Smooth muscle cell (in vitro differentiated cells): ENCODE data around the gene TOGARAM2. TPM values are rescaled to one million over a fixed set of nuclear protein-coding genes. Genes with fewer than 3 reads are reported as not detected.

ENCODE experiments used
- DNase-seq: peaks from one replicate; lab custom pipeline; 2025; ENCODE audit not compliant: unreplicated experiment; lab: John Stamatoyannopoulos, UW
- H2AFZ ChIP-seq: fragments of 200-600 bp; sonication (generic); 2 replicates; pipeline ENCODE4 v1.6.0; 2016; ENCODE audit warnings: antibody characterized with exemption, low read depth, mild to moderate bottlenecking
- H3F3A ChIP-seq: fragments of 200-600 bp; sonication (generic); 2 replicates; pipeline ENCODE4 v1.6.0; 2017; ENCODE audit warnings: antibody characterized with exemption, low read depth
- H3K27ac ChIP-seq: fragments of 200-600 bp; sonication (generic); 2 replicates; pipeline ENCODE4 v1.5.1; 2016; ENCODE audit warnings: low read depth, mild to moderate bottlenecking
- H3K27me3 ChIP-seq: fragments of 200-600 bp; sonication (generic); 2 replicates; pipeline ENCODE4 v1.6.1; 2016; ENCODE audit warnings: low read depth, mild to moderate bottlenecking
- H3K36me3 ChIP-seq: fragments of 200-600 bp; sonication (generic); 2 replicates; pipeline ENCODE4 v1.5.1; 2016; ENCODE audit warnings: low read depth
- H3K4me1 ChIP-seq: fragments of 200-600 bp; sonication (generic); 2 replicates; pipeline ENCODE4 v1.5.1; 2016; ENCODE audit warnings: low read depth
- H3K4me2 ChIP-seq: fragments of 200-600 bp; sonication (generic); 2 replicates; pipeline ENCODE4 v1.6.0; 2016; ENCODE audit warnings: mild to moderate bottlenecking
- H3K4me3 ChIP-seq: fragments of 200-600 bp; sonication (generic); 2 replicates; pipeline ENCODE4 v1.5.1; 2016; ENCODE audit warnings: mild to moderate bottlenecking
- H3K79me2 ChIP-seq: fragments of 200-600 bp; sonication (generic); 2 replicates; pipeline ENCODE4 v1.6.0; 2016; ENCODE audit warnings: low read depth, mild to moderate bottlenecking
- H3K9ac ChIP-seq: fragments of 200-600 bp; sonication (generic); 2 replicates; pipeline ENCODE4 v1.6.0; 2016; ENCODE audit warnings: low read depth
- H3K9me3 ChIP-seq: fragments of 200-600 bp; sonication (generic); replicated peaks from 2 replicates; pipeline ENCODE4 v1.5.1; 2016; ENCODE audit warnings: low read depth
- H4K20me1 ChIP-seq: fragments of 200-600 bp; sonication (generic); 2 replicates; pipeline ENCODE4 v1.6.0; 2016; ENCODE audit warnings: low read depth
- CTCF ChIP-seq: fragments of 200-600 bp; sonication (generic); IDR thresholded peaks from 2 replicates; pipeline ENCODE4 v1.5.1; 2017; ENCODE audit warnings: borderline replicate concordance, mild to moderate bottlenecking, antibody characterized with exemption; ENCODE audit not compliant: insufficient read depth, poor library complexity, severe bottlenecking
- WGBS: methylation state at CpG from one replicate; pipeline ENCODE4 v1.1.7; 2016; ENCODE audit warnings: low lambda C conversion rate; 5-methylcytosine and 5-hydroxymethylcytosine counted together
- polyA plus RNA-seq: library from polyadenylated mRNA; unstranded; fragments of >200 nt; fragmentation: Nextera tagmentation; extraction: Ambion mirVana; gene quantifications from 2 replicates; pipeline ENCODE4 v1.2.1, GENCODE V29; 2016
- total RNA-seq: library from RNA; depleted of rRNA; stranded (reverse); fragments of >200 nt; gene quantifications from 2 replicates; pipeline ENCODE4 v1.2.3, GENCODE V29; 2014

TOGARAM2 gene
- total and polyA plus RNA-seq, 2 experiments from 2014 or later, result 0.72 to 1.1 TPM

GRCh38 chr2:29000481-29000880 is 19.4 kb downstream of the TOGARAM2 start:
- no peak overlapping the region for H3K4me3 ChIP-seq

GRCh38 chr2:29000956-29001355 is 19.9 kb downstream of the TOGARAM2 start:
- no peak for DNase-seq
- no peak overlapping the region for H3K27ac ChIP-seq
- H3K9me3 ChIP-seq, result no peaks in the 10 kb centered on the region
- H2AFZ ChIP-seq, result no peak overlapping the region
- H3K4me2 ChIP-seq, result no peak overlapping the region
- H3F3A ChIP-seq, result no peaks in the 10 kb centered on the region
- H3K4me1 ChIP-seq, result peaks cover 4% of the 10 kb centered on the region
- H3K36me3 ChIP-seq, result no peaks in the 10 kb centered on the region
- no peaks in the 10 kb centered on the region for H3K79me2 ChIP-seq
- no peak overlapping the region for H3K9ac ChIP-seq
- H3K4me3 ChIP-seq, result no peak overlapping the region
- no peak for TF ChIP-seq CTCF
- no peaks in the 10 kb centered on the region for H3K27me3 ChIP-seq
- no peaks in the 10 kb centered on the region for H4K20me1 ChIP-seq
- WGBS, result 95% methylated on average over 5 of the region's 5 CpGs

More at GRCh38 chr2:29000481-29000880, 19.4 kb downstream of the TOGARAM2 start:
- no peak overlapping the region for H3K4me2 ChIP-seq
- no peaks in the 10 kb centered on the region for H3F3A ChIP-seq
- H3K79me2 ChIP-seq, result no peaks in the 10 kb centered on the region
- DNase-seq, result no peak
- no peaks in the 10 kb centered on the region for H3K36me3 ChIP-seq
- no peaks in the 10 kb centered on the region for H3K27me3 ChIP-seq
- H3K4me1 ChIP-seq, result peaks cover 4% of the 10 kb centered on the region
- no peak for TF ChIP-seq CTCF
- no peaks in the 10 kb centered on the region for H4K20me1 ChIP-seq
- no peak overlapping the region for H2AFZ ChIP-seq
- no peak overlapping the region for H3K9ac ChIP-seq
- WGBS, result 85% methylated on average over 7 of the region's 7 CpGs
- H3K27ac ChIP-seq, result no peak overlapping the region
- H3K9me3 ChIP-seq, result no peaks in the 10 kb centered on the region

- H4K20me1 ChIP-seq, result no peaks in the 10 kb centered on the region
- 93% methylated on average over 4 of the region's 4 CpGs for WGBS
- no peak overlapping the region for H2AFZ ChIP-seq
- no peaks in the 10 kb centered on the region for H3K36me3 ChIP-seq
- H3K79me2 ChIP-seq, result no peaks in the 10 kb centered on the region
- no peaks in the 10 kb centered on the region for H3K27me3 ChIP-seq
- H3F3A ChIP-seq, result no peaks in the 10 kb centered on the region
- peaks cover 2% of the 10 kb centered on the region for H3K4me1 ChIP-seq
- no peak overlapping the region for H3K9ac ChIP-seq
- no peak overlapping the region for H3K4me2 ChIP-seq
- DNase-seq, result no peak
- no peak overlapping the region for H3K27ac ChIP-seq
- TF ChIP-seq CTCF, result no peak
- H3K4me3 ChIP-seq, result no peak overlapping the region
- H3K9me3 ChIP-seq, result no peaks in the 10 kb centered on the region
These were observed 20.7 kb downstream of the TOGARAM2 start for GRCh38 chr2:29001806-29002205.

DNA sequence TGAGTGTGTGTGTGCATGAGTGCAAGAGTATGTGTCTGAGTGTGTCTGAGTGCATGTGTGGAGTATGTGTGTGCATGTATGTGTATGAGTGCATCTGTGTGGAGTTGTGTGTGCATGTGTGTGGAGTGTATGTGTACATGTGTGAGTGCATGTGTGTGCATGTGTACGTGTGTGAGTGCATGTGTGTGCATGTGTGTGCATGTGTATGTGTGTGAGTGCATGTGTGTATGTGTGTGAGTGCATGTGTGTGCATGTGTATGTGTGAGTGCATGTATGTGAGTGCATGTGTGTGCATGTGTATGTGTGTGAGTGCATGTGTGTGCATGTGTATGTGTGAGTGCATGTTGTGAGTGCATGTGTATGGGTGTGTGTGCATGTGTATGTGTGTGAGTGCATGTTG is 23.7 kb downstream of the TOGARAM2 start:
- no peak for TF ChIP-seq CTCF
- Histone ChIP-seq H3F3A (no peaks in the 10 kb centered on the region), H3K79me2 (no peaks in the 10 kb centered on the region), H3K4me3 (no peak overlapping the region), H3K36me3 (no peaks in the 10 kb centered on the region), H3K9ac (no peak overlapping the region), H3K9me3 (no peaks in the 10 kb centered on the region), H3K4me1 (no peaks in the 10 kb centered on the region), H3K4me2 (no peak overlapping the region), H4K20me1 (no peaks in the 10 kb centered on the region), H2AFZ (no peak overlapping the region), H3K27ac (no peak overlapping the region), H3K27me3 (no peaks in the 10 kb centered on the region)
- no peak for DNase-seq
- WGBS, result 0% methylated on average over 1 of the region's 1 CpG
